HG03103 (cell line): ENCODE measurements around the gene MAP6.

Experiments used
- ATAC-seq: cut with Tn5 transposase; IDR thresholded peaks from one replicate; pipeline ENCODE4 v1.9.1; 2021; ENCODE audit warnings: low read depth; ENCODE audit not compliant: unreplicated experiment

Gene MAP6

GRCh38 chr11:75667255-75667830, 1.5 kb downstream of the MAP6 start:
- no peak for ATAC-seq

GRCh38 chr11:75665990-75666389, 2.8 kb downstream of the MAP6 start:
- no peak for ATAC-seq

GRCh38 chr11:75665126-75665525, 3.7 kb downstream of the MAP6 start:
- no peak for ATAC-seq

- no peak for ATAC-seq
Measured at GRCh38 chr11:75664389-75664788, 4.4 kb downstream of the MAP6 start.

- no peak for ATAC-seq
Measured at GRCh38 chr11:75663808-75664207, 5.0 kb downstream of the MAP6 start.

GRCh38 chr11:75659836-75660235, 9.0 kb downstream of the MAP6 start:
- no peak for ATAC-seq

GRCh38 chr11:75656044-75656727, 12.7 kb downstream of the MAP6 start:
- ATAC-seq = no peak

- no peak for ATAC-seq
Measured at GRCh38 chr11:75655605-75656004, 13.2 kb downstream of the MAP6 start.

- ATAC-seq = no peak
Measured at GRCh38 chr11:75654314-75654713, 14.5 kb downstream of the MAP6 start.

- ATAC-seq = no peak
Measured at GRCh38 chr11:75653532-75653931, 15.3 kb downstream of the MAP6 start.

GRCh38 chr11:75652936-75653335, 15.9 kb downstream of the MAP6 start:
- ATAC-seq = no peak

GRCh38 chr11:75651218-75651617, 17.6 kb downstream of the MAP6 start:
- ATAC-seq = no peak

- no peak for ATAC-seq
Measured at GRCh38 chr11:75650167-75650723, 18.6 kb downstream of the MAP6 start.

- no peak for ATAC-seq
Measured at GRCh38 chr11:75644946-75645345, 23.9 kb downstream of the MAP6 start.

- ATAC-seq = no peak
Measured at GRCh38 chr11:75644370-75644769, 24.5 kb downstream of the MAP6 start.

GRCh38 chr11:75642402-75643113, 26.3 kb downstream of the MAP6 start:
- ATAC-seq = no peak

- no peak for ATAC-seq
Measured at GRCh38 chr11:75639762-75640181, 29.1 kb downstream of the MAP6 start.

GRCh38 chr11:75637998-75638397, 30.8 kb downstream of the MAP6 start:
- no peak for ATAC-seq

- ATAC-seq = no peak
Measured at GRCh38 chr11:75635066-75635862, 33.6 kb downstream of the MAP6 start.

GRCh38 chr11:75633409-75634066, 35.3 kb downstream of the MAP6 start:
- ATAC-seq = no peak
